T-helper 17 cell (primary cell): ENCODE data around the gene PARD3. TPM values are rescaled to one million over a fixed set of nuclear protein-coding genes. Genes with fewer than 3 reads are reported as not detected.

Experiments used
- ATAC-seq: fragments of 150-1000 bp; cut with Tn5 transposase; 2 replicates; pipeline ENCODE4 v1.10.0; 2021; ENCODE audit warnings: mild to moderate bottlenecking, moderate library complexity
- DNase-seq, 3 donors: peaks; one replicate each; pipeline versions ENCODE4 v3.0.0 to v3.0.0-alpha.2; 2020 to 2021
- H3K9me3 ChIP-seq: one replicate; pipeline ENCODE4 v1.7.0; 2013; ENCODE audit warnings: low read length, mild to moderate bottlenecking; ENCODE audit not compliant: control insufficient read depth, poor library complexity, severe bottlenecking
- H3K27ac Mint-ChIP-seq: one replicate; pipeline ENCODE4 v1.8.0; 2022; ENCODE audit warnings: mild to moderate bottlenecking, moderate library complexity, mixed read lengths
- H3K27me3 Mint-ChIP-seq: one replicate; pipeline ENCODE4 v1.8.0; 2022; ENCODE audit warnings: mixed read lengths
- H3K36me3 Mint-ChIP-seq: one replicate; pipeline ENCODE4 v1.8.0; 2022; ENCODE audit warnings: low read depth, mixed read lengths
- H3K4me1 Mint-ChIP-seq: one replicate; pipeline ENCODE4 v1.8.0; 2022; ENCODE audit warnings: mild to moderate bottlenecking, mixed read lengths
- H3K4me3 Mint-ChIP-seq: one replicate; pipeline ENCODE4 v1.8.0; 2022; ENCODE audit warnings: mild to moderate bottlenecking, moderate library complexity, mixed read lengths
- total RNA-seq, 4 donors: library from RNA in 2 of 4; stranded (reverse) in 2 of 4; gene quantifications; one replicate each; pipeline ENCODE4 v1.2.3 and lab custom pipeline; 2022 to 2026

PARD3 gene
- total RNA-seq, 2 donors from 2014 or later, result 0.32 to 8.2 TPM

DNA sequence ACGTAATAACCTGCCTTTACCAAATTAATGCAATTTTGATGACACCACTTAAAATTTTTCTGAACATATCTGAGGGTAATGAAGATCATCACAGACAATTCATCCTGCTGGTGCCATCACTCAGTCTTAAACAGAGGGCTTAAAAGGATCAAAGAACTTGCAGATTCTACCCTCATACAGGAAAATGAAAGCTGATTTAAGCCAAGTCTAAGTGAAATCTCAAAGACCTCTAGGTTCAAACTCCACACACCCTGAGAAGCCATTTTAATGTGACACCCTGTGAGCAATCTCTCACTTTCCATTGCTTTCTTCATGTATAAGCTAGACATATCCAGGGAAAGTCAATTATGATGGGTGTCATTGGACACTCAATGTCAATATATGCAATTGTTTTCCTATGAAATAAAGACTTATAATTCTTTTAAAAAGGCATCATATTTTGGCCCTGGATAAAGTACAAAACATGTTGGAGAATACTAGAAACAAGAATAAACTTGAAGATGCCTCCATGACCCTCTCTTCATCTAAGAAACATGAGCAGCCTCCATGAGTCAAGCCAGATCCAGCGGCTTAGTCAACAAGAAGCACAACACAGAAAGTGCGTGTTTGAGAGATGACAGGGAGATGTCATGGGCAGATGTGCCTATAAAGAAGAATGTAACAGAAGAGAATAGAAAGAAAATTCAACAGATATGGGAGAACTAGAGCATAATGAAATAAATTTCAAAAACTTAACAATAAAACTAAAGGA, 291.9 kb downstream of the PARD3 start:
- Mint-ChIP-seq H3K4me3 (peak overlapping the region; percentile 10), H3K27me3 (peaks cover 40% of the 10 kb centered on the region), H3K27ac (no peak overlapping the region), H3K36me3 (no peaks in the 10 kb centered on the region), H3K4me1 (peaks cover 3% of the 10 kb centered on the region)
- DNase-seq, result no peak
- no peak for ATAC-seq
- no peaks in the 10 kb centered on the region for H3K9me3 ChIP-seq

DNA sequence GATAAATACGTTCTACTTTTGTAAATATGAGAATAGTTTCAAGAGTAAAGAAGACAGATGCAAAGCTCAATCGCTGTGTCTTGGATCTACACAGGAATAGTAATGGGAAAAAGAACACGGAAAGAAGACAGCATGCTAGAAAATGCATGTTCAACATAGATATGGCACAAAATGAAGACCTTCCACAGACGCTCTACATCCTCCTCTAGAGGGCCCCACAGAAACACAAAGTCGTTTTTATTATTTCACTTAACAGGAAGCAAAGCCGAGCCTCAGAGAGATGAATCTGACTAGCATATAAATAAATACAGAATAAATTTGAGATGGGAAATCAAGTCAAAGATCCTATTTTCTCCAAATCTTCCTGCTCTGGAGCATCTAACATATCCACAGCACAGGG, 292.6 kb downstream of the PARD3 start:
- ATAC-seq (no peak), DNase-seq (no peak)
- H3K9me3 ChIP-seq, result no peaks in the 10 kb centered on the region
- Mint-ChIP-seq H3K4me3 (no peak overlapping the region), H3K36me3 (no peaks in the 10 kb centered on the region), H3K4me1 (peaks cover 3% of the 10 kb centered on the region), H3K27ac (no peak overlapping the region), H3K27me3 (peaks cover 46% of the 10 kb centered on the region)

DNA sequence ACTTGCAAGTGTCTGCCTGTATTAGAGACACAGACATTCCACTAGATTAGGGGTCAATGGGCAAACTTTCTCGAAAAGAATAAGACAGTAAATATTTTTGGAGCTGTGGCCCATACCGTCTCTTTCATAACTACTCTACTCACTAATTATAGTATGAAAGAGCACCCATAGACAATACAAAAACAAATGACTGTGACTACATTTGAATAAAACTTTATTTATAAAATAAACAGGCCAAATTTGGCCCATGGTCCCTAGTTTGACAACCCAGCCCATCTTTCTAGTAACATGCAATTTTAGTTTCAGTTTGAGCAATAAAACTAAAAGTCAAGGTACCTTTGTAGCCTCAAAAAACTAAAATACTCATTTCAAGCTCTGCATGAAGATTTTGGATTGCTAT, 294.6 kb downstream of the PARD3 start:
- Mint-ChIP-seq H3K27me3 (peaks cover 52% of the 10 kb centered on the region), H3K4me1 (peaks cover 3% of the 10 kb centered on the region), H3K36me3 (no peaks in the 10 kb centered on the region), H3K27ac (no peak overlapping the region), H3K4me3 (no peak overlapping the region)
- DNase-seq, result no peak
- H3K9me3 ChIP-seq, result no peaks in the 10 kb centered on the region
- ATAC-seq, result no peak

DNA sequence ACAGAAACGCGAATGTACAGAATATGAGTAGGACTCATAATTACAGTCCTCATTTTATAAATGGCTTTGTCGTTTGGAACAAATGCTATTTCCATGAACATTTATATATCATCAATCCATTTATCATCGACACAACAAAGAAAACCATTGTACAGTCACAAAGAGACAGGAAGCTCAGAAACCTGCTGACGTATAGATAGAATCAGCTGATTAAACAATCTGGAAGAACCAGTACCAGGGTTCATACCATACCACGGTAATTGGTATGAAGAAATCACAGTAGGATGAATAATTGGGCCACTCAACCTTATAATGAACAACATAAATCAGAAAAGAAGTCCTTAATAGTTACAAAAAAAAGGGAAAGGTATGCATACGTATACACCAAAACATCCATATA, 295.0 kb downstream of the PARD3 start:
- Mint-ChIP-seq H3K27ac (no peak overlapping the region), H3K4me3 (no peak overlapping the region), H3K4me1 (peaks cover 3% of the 10 kb centered on the region), H3K27me3 (peaks cover 52% of the 10 kb centered on the region), H3K36me3 (no peaks in the 10 kb centered on the region)
- no peaks in the 10 kb centered on the region for H3K9me3 ChIP-seq
- ATAC-seq, result no peak
- DNase-seq, result no peak

DNA sequence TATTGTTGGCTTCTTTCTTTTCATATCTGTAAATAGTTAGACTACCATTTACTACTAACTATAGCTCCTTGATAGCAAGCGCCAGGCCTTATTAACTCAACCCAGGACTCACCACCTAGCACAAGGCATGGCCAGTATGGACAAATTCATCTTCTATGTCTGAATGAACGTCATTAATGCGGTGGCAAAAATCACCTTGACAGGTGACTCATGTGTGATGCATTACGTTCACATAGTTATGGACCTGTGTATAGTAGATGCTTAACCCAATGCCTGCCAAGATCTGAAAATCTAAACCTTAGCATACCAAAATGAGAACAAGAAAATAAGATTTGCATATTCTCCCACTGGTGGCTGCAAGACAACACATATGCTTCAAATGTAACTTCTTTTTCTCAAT, 300.8 kb downstream of the PARD3 start:
- Mint-ChIP-seq H3K27me3 (peaks cover 27% of the 10 kb centered on the region), H3K36me3 (no peaks in the 10 kb centered on the region), H3K4me3 (no peak overlapping the region), H3K27ac (no peak overlapping the region), H3K4me1 (no peaks in the 10 kb centered on the region)
- no peaks in the 10 kb centered on the region for H3K9me3 ChIP-seq
- DNase-seq, result no peak
- ATAC-seq, result no peak

DNA sequence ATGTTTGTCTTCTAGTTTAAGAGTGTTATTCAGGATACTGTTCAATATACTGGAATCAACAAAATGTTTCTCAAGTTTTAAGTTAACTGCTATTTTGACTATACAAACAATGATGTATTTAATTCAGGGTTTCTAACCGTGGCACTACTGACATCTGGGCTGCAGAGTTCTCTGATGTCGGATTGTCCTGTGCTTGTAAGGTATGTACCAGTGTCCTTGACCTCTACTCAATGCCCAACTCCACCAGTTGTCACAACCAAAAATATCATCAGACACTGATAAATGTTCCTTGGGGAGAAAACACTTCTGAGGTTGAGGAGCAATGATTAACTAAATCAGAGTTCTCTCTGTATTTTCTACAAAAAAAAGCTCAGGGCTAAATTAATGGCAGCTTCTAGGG, 301.5 kb downstream of the PARD3 start:
- Mint-ChIP-seq H3K4me1 (no peaks in the 10 kb centered on the region), H3K4me3 (no peak overlapping the region), H3K27ac (no peak overlapping the region), H3K36me3 (no peaks in the 10 kb centered on the region), H3K27me3 (peaks cover 33% of the 10 kb centered on the region)
- no peaks in the 10 kb centered on the region for H3K9me3 ChIP-seq
- ATAC-seq, result no peak
- DNase-seq, result no peak

DNA sequence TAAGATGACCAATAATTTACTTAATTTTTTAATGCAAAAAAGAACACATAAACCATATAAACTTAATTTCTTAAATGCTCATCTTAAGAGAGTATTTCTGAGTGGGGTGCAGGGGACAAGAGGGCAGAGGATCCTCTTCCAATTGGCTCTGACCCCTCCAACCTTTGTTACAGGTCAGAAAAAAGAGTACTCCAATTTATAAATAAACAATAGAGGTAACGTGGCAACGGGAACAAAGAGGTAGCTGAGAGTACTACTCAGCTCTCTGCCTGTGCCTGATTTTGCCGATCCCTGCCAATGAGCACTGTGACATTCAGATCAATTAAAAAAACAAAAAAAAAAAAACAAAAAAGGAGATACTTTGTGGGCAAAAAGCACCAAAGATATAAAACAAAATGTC, 307.9 kb downstream of the PARD3 start:
- H3K4me3 Mint-ChIP-seq, result no peak overlapping the region
- peaks cover 22% of the 10 kb centered on the region for H3K27me3 Mint-ChIP-seq
- H3K36me3 Mint-ChIP-seq, result no peaks in the 10 kb centered on the region
- H3K9me3 ChIP-seq, result no peaks in the 10 kb centered on the region
- ATAC-seq (no peak), DNase-seq (no peak)
- no peak overlapping the region for H3K27ac Mint-ChIP-seq
- H3K4me1 Mint-ChIP-seq, result no peaks in the 10 kb centered on the region

DNA sequence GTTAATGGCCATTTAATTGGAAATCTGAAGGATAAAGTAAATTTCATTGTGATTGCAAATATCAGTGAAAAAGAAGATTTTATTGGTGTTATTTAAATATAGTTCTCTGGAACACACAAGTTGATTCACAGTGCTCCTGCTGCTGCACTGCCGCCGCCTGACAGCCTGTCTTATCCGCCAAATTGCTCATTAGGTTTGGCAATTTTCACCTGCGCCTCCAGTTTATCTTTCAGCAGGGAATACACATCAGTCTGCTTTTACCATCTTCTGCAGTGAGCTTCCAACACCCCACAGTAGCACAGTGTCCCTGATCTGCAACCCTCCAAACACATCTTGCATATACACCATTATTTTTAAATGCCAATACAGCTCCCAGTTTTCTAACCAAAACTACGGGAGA, 308.3 kb downstream of the PARD3 start:
- Mint-ChIP-seq H3K4me1 (no peaks in the 10 kb centered on the region), H3K27me3 (peaks cover 21% of the 10 kb centered on the region), H3K4me3 (no peak overlapping the region), H3K36me3 (no peaks in the 10 kb centered on the region), H3K27ac (no peak overlapping the region)
- DNase-seq (no peak), ATAC-seq (no peak)
- H3K9me3 ChIP-seq, result no peaks in the 10 kb centered on the region

DNA sequence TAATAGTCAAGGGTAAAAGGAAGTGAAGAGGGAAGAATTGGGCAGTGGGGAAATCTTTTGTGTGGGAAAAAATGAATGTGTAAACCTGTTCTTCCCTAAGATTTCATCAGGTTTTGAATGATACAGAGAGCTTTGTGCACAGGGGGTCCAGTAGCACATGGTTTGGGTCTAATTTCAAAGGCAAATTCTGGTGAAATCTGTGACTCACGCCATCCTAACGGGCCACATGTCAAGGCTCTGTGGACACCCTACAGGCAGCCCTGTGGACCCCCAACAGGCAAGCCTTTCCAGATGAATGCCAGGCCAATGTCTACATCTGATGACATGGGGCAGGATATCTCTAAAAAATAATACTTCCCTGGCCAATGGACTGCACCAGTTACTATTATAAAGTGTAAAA, 309.8 kb downstream of the PARD3 start:
- H3K4me1 Mint-ChIP-seq, result no peaks in the 10 kb centered on the region
- no peaks in the 10 kb centered on the region for H3K36me3 Mint-ChIP-seq
- no peaks in the 10 kb centered on the region for H3K9me3 ChIP-seq
- no peak overlapping the region for H3K27ac Mint-ChIP-seq
- H3K4me3 Mint-ChIP-seq, result no peak overlapping the region
- DNase-seq (no peak), ATAC-seq (no peak)
- H3K27me3 Mint-ChIP-seq, result peaks cover 18% of the 10 kb centered on the region

DNA sequence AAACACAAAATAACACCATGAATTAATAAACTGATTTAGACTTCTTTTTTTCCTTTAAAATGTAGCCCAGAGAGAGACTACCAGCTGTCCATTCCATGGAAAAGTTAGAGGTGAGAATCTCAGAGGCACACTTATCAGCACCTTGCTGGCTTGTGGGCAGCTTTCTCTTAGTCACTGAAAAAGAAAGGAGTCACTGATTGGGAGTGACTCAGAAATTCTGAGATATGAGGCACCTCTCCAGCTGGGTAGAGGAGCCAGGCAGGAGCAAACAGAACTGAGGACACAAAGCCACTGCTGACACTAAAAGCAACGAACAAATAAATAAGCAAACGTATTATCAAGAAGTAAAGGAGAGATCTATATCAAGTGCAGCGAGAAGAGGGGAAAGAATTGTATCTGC, 310.6 kb downstream of the PARD3 start:
- H3K9me3 ChIP-seq, result no peaks in the 10 kb centered on the region
- Mint-ChIP-seq H3K4me3 (no peak overlapping the region), H3K36me3 (no peaks in the 10 kb centered on the region), H3K27ac (no peak overlapping the region), H3K27me3 (peaks cover 18% of the 10 kb centered on the region), H3K4me1 (no peaks in the 10 kb centered on the region)
- ATAC-seq (no peak), DNase-seq (no peak)

DNA sequence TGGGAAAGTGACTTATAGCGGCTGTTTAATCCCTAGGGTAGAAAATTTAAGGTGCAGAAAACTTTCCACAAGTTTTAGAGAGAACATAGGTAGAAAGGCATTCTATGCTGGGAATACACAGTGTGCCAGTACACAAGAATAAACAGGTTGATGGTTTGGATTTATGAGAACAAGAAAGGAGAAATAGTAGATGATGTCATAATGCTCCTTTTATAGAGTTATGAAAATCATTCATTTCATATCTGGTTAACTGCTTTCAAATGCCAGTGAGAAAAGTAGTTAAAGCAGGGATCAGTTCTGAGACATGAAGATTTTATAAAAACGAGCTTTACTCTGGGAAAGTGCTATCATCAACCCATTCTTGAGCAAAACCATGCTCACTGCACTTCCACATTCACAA, 311.4 kb downstream of the PARD3 start:
- no peak for ATAC-seq
- DNase-seq, result no peak
- no peaks in the 10 kb centered on the region for H3K4me1 Mint-ChIP-seq

DNA sequence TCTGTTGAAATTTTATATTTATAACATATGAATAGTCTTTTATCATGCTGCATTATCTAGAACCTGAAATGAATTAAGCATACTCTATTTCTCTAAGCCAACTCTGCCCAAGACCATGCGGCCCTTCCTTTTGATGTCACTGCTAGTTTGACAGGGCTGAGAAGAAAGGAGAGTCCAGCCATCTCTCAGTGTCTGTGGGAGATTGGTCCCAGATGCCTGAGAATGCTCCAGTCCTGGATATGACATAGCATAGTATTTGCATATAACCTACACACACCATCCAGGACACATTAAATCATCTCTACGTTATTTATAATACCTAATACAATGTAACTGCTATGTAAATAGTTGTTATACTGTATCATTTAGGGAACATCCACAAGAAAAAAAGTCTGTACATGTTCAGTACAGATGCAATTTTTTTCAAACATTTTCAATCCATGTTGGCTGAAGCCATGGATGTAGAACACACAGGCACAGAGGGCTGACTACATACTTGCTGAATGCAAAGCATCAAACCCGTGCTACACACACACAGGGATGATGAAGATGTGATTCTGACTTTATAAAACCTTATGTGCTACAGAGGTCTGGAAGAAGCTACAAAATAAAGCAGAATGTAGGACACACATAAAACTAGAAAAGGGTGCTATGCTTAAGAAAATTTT, 315.4 kb downstream of the PARD3 start:
- no peak overlapping the region for H3K27ac Mint-ChIP-seq
- no peaks in the 10 kb centered on the region for H3K9me3 ChIP-seq
- no peak for DNase-seq
- H3K36me3 Mint-ChIP-seq, result no peaks in the 10 kb centered on the region
- ATAC-seq, result no peak
- no peaks in the 10 kb centered on the region for H3K4me1 Mint-ChIP-seq
- H3K4me3 Mint-ChIP-seq, result no peak overlapping the region
- peaks cover 4% of the 10 kb centered on the region for H3K27me3 Mint-ChIP-seq

More for the DNA sequence above, 311.4 kb downstream of the PARD3 start:
- no peaks in the 10 kb centered on the region for H3K9me3 ChIP-seq
- Mint-ChIP-seq H3K36me3 (no peaks in the 10 kb centered on the region), H3K27ac (no peak overlapping the region), H3K27me3 (peaks cover 13% of the 10 kb centered on the region), H3K4me3 (no peak overlapping the region)

DNA sequence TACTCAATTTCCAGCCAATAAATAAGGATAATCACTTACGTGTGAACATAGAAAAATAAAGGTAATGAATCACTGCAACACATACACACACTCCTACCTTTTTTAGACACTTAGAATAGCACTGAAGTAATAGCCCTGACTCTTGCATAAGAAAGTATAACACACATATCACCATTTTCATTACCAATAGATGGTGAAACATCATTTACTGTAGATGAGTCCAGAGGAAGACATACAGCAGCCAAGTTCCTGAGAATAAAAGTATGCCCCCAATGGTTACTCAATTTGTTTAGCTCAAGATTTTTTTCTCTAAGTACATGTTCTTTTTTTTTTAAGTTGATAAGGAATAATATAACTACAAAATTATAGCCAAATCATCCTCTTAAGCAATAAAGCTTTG, 316.3 kb downstream of the PARD3 start:
- H3K36me3 Mint-ChIP-seq, result no peaks in the 10 kb centered on the region
- H3K9me3 ChIP-seq, result no peaks in the 10 kb centered on the region
- H3K4me3 Mint-ChIP-seq, result no peak overlapping the region
- peaks cover 4% of the 10 kb centered on the region for H3K27me3 Mint-ChIP-seq
- no peaks in the 10 kb centered on the region for H3K4me1 Mint-ChIP-seq
- no peak for ATAC-seq
- H3K27ac Mint-ChIP-seq, result no peak overlapping the region
- DNase-seq, result no peak

DNA sequence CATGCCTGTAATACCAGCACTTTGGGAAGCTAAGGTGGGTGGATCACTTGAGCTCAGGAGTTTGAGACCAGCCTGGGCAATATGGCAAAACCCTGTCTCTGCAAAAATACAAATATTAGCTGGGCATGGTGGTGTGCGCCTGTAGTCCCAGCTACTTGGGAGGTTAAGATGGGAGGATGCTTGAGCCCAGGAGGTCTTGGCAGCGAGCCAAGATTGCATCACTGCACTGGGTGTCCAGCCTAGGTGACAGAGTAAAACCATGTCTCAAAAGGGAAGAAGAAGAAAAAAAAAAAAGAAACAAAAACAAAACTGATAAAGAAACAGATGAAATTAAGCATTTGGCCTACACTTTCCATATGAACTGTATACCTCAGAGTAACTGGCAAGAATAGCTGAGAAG, 319.2 kb downstream of the PARD3 start:
- no peak overlapping the region for H3K4me3 Mint-ChIP-seq
- DNase-seq, result no peak

More for the DNA sequence above, 319.2 kb downstream of the PARD3 start:
- no peak for ATAC-seq
- no peak overlapping the region for H3K27ac Mint-ChIP-seq
- H3K36me3 Mint-ChIP-seq, result no peaks in the 10 kb centered on the region
- peaks cover under 1% of the 10 kb centered on the region for H3K27me3 Mint-ChIP-seq
- no peaks in the 10 kb centered on the region for H3K4me1 Mint-ChIP-seq
- no peaks in the 10 kb centered on the region for H3K9me3 ChIP-seq
